DOHH2 (cell line): ENCODE data around the gene PTPRT.

ENCODE experiments used
- CTCF ChIP-seq: fragments of 200-600 bp; sonication (generic); IDR thresholded peaks from one replicate; pipeline ENCODE4 v1.5.1; 2014; ENCODE audit warnings: antibody characterized with exemption, mild to moderate bottlenecking, low read depth, low read length; ENCODE audit not compliant: poor library complexity, severe bottlenecking
- EZH2phosphoT487 ChIP-seq: fragments of 200-600 bp; sonication (generic); IDR thresholded peaks from 2 replicates; pipeline ENCODE4 v1.6.1; 2017; ENCODE audit warnings: borderline replicate concordance, mild to moderate bottlenecking, antibody characterized with exemption, low read length, moderate library complexity, mixed read lengths

- TF ChIP-seq CTCF (no peak), EZH2phosphoT487 (no peak)
Observed at GRCh38 chr20:42972591-42972990, 217.1 kb downstream of the PTPRT start.
